Middle frontal gyrus (tissue), 1 donor: ENCODE results near the gene MYO1A.

ENCODE experiments used
- DNase-seq: peaks from one replicate; pipeline ENCODE4 v3.0.0-alpha.2; 2015; ENCODE audit warnings: low spot score; ENCODE audit errors: extremely low spot score

MYO1A gene

GRCh38 chr12:57049890-57050289 is at the start of gene MYO1A:
TSS of gene MYO1A (minus strand) at chr12:57050129. CDS start at chr12:57048323, 1,806 bp downstream.
- no peak for DNase-seq

GRCh38 chr12:57099047-57099714 is 49.3 kb upstream of the MYO1A start:
- no peak for DNase-seq

- DNase-seq, result no peak
Measured at GRCh38 chr12:57098546-57098945, 48.6 kb upstream of the MYO1A start.

GRCh38 chr12:57097554-57097835 is 47.6 kb upstream of the MYO1A start:
- DNase-seq, result no peak

- no peak for DNase-seq
Measured at GRCh38 chr12:57096748-57097553, 47.0 kb upstream of the MYO1A start.

GRCh38 chr12:57096099-57096572 is 46.2 kb upstream of the MYO1A start:
- DNase-seq, result no peak

GRCh38 chr12:57095440-57095839 is 45.5 kb upstream of the MYO1A start:
- DNase-seq, result no peak

GRCh38 chr12:57094208-57095160 is 44.6 kb upstream of the MYO1A start:
- no peak for DNase-seq

GRCh38 chr12:57093415-57094207 is 43.7 kb upstream of the MYO1A start:
- DNase-seq, result no peak

GRCh38 chr12:57092876-57093414 is 43.0 kb upstream of the MYO1A start:
- no peak for DNase-seq

GRCh38 chr12:57092529-57092862 is 42.6 kb upstream of the MYO1A start:
- DNase-seq, result no peak

GRCh38 chr12:57091638-57092528 is 42.0 kb upstream of the MYO1A start:
- DNase-seq, result no peak

GRCh38 chr12:57090924-57091637 is 41.2 kb upstream of the MYO1A start:
- no peak for DNase-seq

- DNase-seq, result no peak
Measured at GRCh38 chr12:57090490-57090889, 40.6 kb upstream of the MYO1A start.

GRCh38 chr12:57089271-57090245 is 39.6 kb upstream of the MYO1A start:
- no peak for DNase-seq

GRCh38 chr12:57088354-57089270 is 38.7 kb upstream of the MYO1A start, which contains the start of gene NAB2:
TSS of gene NAB2 (plus strand) at chr12:57089114. CDS start at chr12:57089272, 158 bp downstream.
- peak; percentile 77 for DNase-seq
